GM18517 (cell line): Measurements from ENCODE around the gene PIWIL1.

Experiments
- ATAC-seq: cut with Tn5 transposase; IDR thresholded peaks from one replicate; pipeline ENCODE4 v1.9.1; 2021; ENCODE audit warnings: mild to moderate bottlenecking, moderate library complexity; ENCODE audit not compliant: unreplicated experiment

Gene PIWIL1

GRCh38 chr12:130336723-130337487 lies 782 bp upstream of the PIWIL1 start:
- ATAC-seq: no peak

DNA sequence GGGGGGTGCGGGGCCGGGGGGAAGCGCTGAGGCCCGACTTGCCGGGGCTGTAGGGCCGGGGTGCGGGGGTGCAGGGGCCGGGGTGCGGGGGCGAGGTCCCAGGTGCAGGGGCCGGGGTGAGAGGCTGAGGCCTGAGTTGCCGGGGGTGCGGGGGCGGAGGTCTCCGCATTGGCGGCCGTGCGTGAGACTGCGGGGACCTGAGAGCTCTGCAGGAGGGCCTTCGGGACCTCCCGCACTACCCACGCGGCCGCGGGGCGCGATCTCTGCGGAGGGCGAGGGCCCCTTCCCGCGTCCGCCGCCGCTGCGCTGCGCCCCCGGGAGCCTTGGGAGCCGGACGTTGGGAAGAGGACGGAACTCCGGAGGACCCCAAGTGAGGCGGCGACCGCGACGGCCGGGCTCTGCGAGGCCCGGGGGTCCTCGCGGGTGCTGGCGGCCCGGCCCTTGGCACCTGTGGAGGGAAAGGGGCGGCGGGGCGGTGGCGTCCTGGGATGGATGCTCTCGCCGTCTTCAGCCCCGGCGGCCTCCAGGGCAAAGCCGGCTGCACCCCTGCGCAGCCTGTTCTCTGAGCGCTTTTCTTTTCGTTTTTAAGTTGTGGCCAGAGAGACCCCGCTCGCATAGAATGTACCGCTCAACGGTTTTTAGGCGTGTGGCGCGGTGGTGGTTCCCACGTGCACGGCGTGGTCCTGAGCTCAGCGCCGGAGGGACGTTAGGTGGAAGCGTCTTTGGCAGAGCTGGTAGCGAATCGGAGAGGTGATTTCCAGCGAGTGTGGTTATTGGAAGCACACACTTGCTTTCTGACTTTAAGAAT lies 1.3 kb downstream of the PIWIL1 start:
- no peak for ATAC-seq

DNA sequence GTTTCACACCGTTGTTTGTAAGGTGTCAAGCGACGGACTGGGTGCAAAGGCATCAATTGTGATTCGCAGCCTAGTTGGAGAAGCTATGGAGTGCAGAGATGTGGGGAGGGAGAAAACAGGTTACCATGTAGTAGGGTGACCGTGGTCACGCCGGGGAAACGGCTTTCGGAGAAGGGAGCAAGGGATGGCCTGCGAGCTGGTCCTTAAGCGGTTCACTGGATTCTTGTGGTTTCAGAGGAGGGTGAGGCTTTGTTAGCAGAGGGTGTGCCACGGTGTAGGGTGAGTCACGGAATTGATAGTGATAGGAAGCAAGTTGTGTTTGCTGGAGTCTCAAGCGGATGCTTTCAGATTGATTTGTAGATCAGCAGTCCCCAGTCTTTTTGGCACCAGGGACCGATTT lies 2.3 kb downstream of the PIWIL1 start:
- ATAC-seq: no peak

DNA sequence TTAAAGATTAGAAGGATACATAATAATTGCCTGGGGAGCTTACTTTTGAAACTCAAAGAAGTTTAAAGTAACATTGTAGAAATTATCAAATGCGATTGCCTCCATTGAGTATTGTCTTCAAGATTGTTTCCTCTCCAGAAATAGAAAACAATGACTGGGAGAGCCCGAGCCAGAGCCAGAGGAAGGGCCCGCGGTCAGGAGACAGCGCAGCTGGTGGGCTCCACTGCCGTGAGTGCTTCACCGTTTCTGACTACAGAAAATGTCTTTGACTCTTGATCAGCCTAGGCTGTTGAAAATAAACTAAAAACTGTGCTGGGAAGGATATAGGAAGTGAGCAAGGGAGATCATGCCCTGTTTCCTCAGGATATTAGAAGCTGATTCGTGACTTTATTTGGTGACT lies 4.8 kb downstream of the PIWIL1 start:
- no peak for ATAC-seq

DNA sequence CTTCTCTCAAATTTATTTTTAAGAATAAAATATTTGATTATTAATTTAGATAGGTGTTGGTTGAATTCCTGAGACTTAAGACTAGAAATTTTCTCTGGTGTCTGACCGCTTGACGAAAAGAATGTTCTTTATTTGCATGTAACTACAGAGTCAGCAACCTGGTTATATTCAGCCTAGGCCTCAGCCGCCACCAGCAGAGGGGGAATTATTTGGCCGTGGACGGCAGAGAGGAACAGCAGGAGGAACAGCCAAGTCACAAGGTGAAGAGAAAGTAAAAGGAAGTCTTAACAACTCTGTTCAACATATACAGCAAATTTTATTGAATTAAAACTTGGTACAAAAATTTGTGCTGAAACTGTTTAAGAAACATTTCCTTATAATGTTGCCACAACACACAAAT lies 5.2 kb downstream of the PIWIL1 start:
- no peak for ATAC-seq

- ATAC-seq: no peak
These were observed 6.8 kb downstream of the PIWIL1 start for GRCh38 chr12:130344529-130344928.

GRCh38 chr12:130345292-130345691 lies 7.6 kb downstream of the PIWIL1 start:
- ATAC-seq: no peak

DNA sequence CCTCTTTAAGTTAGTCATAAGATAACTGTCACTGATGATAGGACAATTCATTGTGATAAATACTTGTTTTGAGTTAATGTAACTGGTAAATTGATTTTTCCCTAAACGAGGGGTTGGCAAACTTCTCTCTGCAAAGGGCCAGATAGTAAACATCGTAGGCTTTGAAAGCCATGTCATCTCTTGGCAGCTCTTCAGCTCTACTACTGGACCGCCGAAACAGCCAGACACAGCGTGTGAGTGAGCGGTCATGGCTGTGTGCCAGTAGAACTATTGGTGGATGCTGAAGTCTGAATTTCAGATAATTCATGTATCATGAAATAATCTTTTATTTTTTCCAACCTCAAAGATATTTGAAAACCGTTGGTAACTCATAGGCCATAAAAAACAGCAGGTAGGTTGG lies 9.9 kb downstream of the PIWIL1 start:
- no peak for ATAC-seq

GRCh38 chr12:130350715-130351114 lies 13.0 kb downstream of the PIWIL1 start:
- ATAC-seq: no peak

- no peak for ATAC-seq
These were observed 13.6 kb downstream of the PIWIL1 start for GRCh38 chr12:130351326-130351725.

DNA sequence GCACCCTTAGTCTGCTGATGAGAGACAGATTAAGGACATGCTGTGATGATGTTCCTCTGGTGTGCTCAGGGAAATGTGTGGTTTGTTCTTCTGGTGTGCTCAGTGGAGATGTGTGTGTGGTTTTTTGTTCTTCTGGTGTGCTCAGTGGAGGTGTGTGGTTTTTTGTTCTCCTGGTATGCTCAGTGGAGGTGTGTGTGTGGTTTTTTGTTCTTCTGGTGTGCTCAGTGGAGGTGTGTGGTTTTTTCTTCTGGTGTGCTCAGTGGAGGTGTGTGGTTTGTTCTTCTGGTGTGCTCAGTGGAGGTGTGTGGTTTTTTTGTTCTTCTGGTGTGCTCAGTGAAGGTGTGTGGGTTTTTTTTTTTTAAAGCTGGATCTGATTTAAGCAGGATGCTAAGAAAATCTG lies 15.4 kb downstream of the PIWIL1 start:
- ATAC-seq: no peak

- no peak for ATAC-seq
These were observed 16.7 kb downstream of the PIWIL1 start for GRCh38 chr12:130354407-130354806.

GRCh38 chr12:130356222-130356621 lies 18.5 kb downstream of the PIWIL1 start:
- no peak for ATAC-seq

DNA sequence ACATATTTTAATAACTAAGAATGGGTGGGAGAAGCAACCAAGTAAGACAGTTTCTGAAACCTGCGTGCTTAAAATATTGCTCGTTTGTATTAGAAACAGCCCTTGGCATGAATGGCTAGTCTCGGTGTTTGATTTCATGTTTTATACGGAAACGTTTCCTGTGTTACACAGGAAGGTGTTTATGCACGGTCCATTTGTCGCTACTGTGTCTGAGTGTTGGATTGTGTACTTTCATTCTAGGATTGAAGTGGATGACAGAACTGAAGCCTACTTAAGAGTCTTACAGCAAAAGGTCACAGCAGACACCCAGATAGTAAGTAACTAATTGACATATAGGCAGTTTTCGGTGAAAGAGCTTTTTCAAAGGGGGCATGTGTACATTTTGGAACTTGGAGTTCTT lies 19.6 kb downstream of the PIWIL1 start:
- no peak for ATAC-seq

GRCh38 chr12:130357729-130358330 lies 20.1 kb downstream of the PIWIL1 start:
- ATAC-seq: no peak

GRCh38 chr12:130362060-130362459 lies 24.4 kb downstream of the PIWIL1 start:
- no peak for ATAC-seq

DNA sequence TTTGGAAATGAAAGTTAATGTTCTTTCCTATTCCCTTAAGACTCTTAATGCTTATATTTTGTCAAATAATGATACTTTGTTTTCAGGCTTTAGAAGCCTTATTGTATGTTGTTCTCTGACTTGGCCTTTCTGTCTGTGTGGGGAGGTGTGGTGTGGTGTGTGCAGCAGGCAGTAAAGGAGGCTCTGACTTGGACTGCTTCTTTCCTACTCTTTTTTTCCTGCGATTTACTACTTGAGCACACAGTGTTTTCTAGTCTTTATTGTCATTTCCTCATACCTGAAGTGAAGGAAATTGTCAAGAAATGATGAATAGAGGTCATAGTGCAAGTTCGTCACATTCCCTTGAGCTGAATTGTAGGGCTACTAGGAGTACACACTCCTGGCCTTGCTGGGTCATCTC lies 26.9 kb downstream of the PIWIL1 start:
- no peak for ATAC-seq

DNA sequence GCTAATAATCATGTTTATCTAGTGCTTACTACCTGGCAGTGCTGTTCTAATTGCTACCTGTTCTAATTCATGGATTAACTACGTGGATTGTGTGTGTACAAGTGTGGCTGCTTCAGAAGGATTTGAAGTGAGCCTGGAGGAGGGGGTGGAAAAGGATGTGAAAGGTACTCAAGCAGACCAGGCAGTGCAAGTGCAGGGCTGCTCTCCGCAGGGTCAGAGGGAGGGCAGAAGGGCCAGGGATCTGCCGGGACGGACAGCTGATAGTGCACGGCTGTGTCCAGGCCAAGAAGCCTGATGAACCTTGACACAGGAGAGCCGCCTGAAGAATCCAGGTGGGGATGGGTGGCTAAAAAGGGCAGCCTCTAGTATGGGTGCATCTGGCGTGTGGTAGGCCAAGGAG lies 28.5 kb downstream of the PIWIL1 start:
- no peak for ATAC-seq

- ATAC-seq: no peak
These were observed 29.3 kb downstream of the PIWIL1 start for GRCh38 chr12:130367003-130367402.

- ATAC-seq: no peak
These were observed 29.8 kb downstream of the PIWIL1 start for GRCh38 chr12:130367523-130367922.

GRCh38 chr12:130369816-130370215 lies 32.1 kb downstream of the PIWIL1 start:
- ATAC-seq: no peak

GRCh38 chr12:130371296-130371695 lies 33.6 kb downstream of the PIWIL1 start:
- no peak for ATAC-seq
